ENCODE results near the gene CCNYL1.

DNA sequence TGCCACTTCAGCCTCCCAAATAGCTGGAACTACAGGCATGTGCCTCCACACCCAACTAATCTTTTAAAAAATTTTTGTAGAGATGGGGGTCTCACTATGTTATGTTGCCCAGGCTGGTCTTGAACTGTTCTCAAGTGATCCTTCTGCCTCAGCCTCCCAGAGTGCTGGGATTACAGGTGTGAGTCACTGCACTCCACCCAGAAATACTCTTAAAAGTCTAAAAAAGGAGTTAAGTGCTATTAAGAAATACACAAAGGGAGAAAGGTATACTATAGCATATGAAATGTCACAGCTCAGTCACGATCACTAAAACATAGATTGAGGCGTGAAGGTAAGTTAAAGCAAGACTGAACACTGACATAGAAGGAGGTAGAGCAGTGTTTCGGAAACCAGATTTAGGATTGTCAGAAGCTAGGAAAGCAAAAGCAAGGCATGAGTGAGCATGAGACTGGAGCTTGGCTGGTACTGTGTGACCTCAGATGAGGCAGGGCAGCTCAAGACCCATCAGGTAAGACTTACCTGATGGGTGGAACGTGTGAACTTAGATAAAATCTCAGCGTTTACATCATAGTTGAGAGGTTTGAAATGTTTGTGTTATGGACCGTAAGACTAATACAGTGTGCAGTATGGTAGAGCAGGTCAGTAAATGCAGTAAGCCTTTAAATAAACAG, 9.2 kb downstream of the CCNYL1 start:
- no peak for TF ChIP-seq POLR2A (IDR thresholded peaks at IDR 0.05)
- TF ChIP-seq CTCF (IDR thresholded peaks at IDR 0.05): no peak
- no peak for TF ChIP-seq POLR2AphosphoS5 (IDR thresholded peaks at IDR 0.05)

Measured in prostate gland (tissue), 2 donors.